ENCODE data around the gene NCF1. TPM values are rescaled to one million over a fixed set of nuclear protein-coding genes. Genes with fewer than 3 reads are reported as not detected.
"Not testable (repeated sequence)": the region's sequence is repeated elsewhere in the genome, so short reads cannot be mapped to it uniquely, and the experiment has no call there.

NCF1 gene
- total RNA-seq, 1 donor from 2014 or later, result 32.8 TPM

- H3K4me1 ChIP-seq; H3K36me3 ChIP-seq; H3K4me3 ChIP-seq; DNase-seq; H3K9me3 ChIP-seq; H3K27ac ChIP-seq; intact Hi-C loops (cut with DNase I); H3K27me3 ChIP-seq: not testable (repeated sequence)
- ATAC-seq, result peak; percentile 79
Observed at GRCh38 chr7:74820146-74820805, 46.5 kb downstream of the NCF1 start.

GRCh38 chr7:74821259-74821658, 47.4 kb downstream of the NCF1 start:
- H3K9me3 ChIP-seq; intact Hi-C loops (cut with DNase I); H3K27me3 ChIP-seq; ATAC-seq; DNase-seq; H3K27ac ChIP-seq; H3K4me1 ChIP-seq; H3K4me3 ChIP-seq; H3K36me3 ChIP-seq: not testable (repeated sequence)

- intact Hi-C loops (cut with DNase I); DNase-seq; H3K9me3 ChIP-seq; ATAC-seq; H3K4me1 ChIP-seq; H3K36me3 ChIP-seq; H3K27ac ChIP-seq; H3K27me3 ChIP-seq; H3K4me3 ChIP-seq: not testable (repeated sequence)
Observed at GRCh38 chr7:74829959-74830358, 56.1 kb downstream of the NCF1 start.

- H3K4me1 ChIP-seq; ATAC-seq; intact Hi-C loops (cut with DNase I); H3K27ac ChIP-seq; H3K4me3 ChIP-seq; H3K27me3 ChIP-seq; H3K36me3 ChIP-seq; DNase-seq; H3K9me3 ChIP-seq: not testable (repeated sequence)
Observed at GRCh38 chr7:74830411-74830810, 56.6 kb downstream of the NCF1 start.

Other genes starting within 250 kb of the NCF1 start
- gene GTF2I, start 116.3 kb upstream of the NCF1 start, total RNA-seq, result 221 TPM
- gene GTF2IRD2, start 77.6 kb downstream of the NCF1 start, total RNA-seq, result 22.2 TPM
- 11.9 TPM for gene CASTOR2, start 190.7 kb downstream of the NCF1 start, total RNA-seq

Data from upper lobe of right lung (tissue), 1 donor.